DOHH2 (cell line): ENCODE results near the gene CAPN10.

Experiments used
- CTCF ChIP-seq: fragments of 200-600 bp; sonication (generic); IDR thresholded peaks from one replicate; pipeline ENCODE4 v1.5.1; 2014; ENCODE audit warnings: antibody characterized with exemption, mild to moderate bottlenecking, low read depth, low read length; ENCODE audit not compliant: poor library complexity, severe bottlenecking
- EZH2phosphoT487 ChIP-seq: fragments of 200-600 bp; sonication (generic); IDR thresholded peaks from 2 replicates; pipeline ENCODE4 v1.6.1; 2017; ENCODE audit warnings: borderline replicate concordance, mild to moderate bottlenecking, antibody characterized with exemption, low read length, moderate library complexity, mixed read lengths

GRCh38 chr2:240570531-240571313 is 15.8 kb upstream of the CAPN10 start:
- TF ChIP-seq CTCF: no peak
- no peak for TF ChIP-seq EZH2phosphoT487
